Fibroblast of skin of right biceps (primary cell): ENCODE data around the gene PCOLCE2.

Experiments
- DNase-seq: peaks from one replicate; pipeline ENCODE4 v3.0.0-alpha.2; 2013

PCOLCE2 gene

DNA sequence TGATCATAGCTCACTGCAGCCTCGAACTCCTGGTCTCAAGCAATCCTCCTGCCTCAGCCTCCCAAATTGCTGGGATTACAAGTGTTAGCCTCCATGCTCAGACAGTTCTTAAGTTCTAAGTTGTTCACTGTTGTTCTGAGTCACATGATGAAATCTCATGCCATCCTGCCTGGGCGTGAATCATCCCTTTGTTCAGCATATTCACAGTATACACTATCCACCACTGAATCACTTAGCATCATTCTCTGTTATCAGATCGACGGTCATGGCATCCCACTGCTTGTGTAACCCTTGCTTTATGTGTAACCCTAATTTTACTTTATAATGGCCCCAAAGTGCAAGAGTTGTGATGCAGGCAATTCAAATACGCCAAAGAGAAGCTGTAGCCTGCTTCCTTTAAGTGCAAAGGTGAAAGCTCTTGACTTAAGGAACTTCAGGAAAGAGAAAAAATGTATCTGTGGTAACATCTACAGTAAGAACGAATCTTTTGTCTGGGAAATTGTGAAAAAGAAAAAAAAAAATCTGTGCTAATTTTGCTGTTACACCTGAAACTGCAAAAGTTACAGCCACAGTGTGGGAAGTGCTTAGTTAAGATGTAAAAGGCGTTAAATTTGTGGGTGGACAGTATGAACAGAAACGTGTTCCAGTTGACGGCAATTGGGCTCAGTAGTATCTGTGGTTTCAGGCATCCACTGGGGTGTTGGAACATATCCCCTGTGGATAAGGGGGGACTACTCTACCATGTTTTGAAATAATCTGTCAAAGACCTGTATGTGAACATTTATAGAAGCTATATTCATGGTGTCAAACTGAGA, 80.6 kb downstream of the PCOLCE2 start:
- peak; percentile 71 for DNase-seq

DNA sequence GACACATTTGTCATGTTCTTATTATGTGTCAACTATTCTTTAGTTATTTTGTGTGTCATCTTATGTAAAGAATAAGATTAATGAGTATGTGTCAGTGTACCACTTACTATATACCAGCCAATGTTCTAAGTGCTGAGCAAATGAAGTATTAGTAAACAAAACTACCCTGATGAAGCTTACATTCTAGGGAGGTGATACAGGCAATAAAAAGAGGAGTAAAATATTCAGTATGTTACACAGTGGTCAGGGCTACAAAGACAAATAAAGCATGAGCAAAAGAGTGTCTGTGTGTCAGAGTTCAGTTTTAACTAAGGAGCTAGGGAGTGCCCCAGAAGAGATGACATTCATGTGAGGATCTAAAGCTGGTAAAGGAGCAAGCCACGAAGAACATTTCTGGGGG, 86.0 kb downstream of the PCOLCE2 start:
- DNase-seq: no peak

DNA sequence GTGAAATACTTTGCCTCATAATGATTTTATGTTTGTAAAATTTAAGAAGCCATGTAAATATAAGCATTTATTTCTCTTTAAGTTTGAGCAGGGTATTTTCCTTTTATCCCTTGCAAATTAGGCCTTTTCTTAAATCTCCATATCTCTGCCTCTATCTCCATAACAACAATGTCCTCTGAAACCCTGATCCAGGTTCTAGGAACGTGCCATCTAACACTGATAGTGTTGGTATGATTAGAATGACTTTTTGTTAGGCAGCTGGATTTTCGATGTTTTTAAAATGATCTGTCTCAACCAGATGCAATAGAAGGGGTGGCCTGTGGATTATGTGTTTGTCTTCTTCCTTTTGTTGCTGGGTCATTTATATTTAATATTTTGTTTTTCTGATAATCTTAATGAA, 87.1 kb downstream of the PCOLCE2 start:
- DNase-seq: no peak

DNA sequence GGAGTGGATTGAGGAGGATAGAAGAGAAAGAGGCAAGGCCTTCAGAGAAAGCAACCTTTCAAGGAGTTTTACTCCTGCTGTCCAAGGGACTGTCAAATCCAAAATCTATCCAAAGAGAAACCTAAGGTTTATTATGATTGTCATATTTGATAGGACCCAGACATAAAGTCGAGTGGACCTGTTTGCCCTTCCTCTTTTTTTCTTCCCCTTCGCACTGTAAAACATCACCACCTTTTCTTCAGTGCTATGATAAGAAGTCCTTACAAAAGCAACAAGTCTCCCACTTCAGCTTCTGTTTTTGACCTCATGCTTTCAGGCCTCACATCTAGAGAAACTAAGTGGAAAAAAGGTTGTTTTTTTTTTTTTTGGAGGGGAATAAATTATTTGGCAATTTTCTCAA, 92.1 kb downstream of the PCOLCE2 start:
- no peak for DNase-seq

DNA sequence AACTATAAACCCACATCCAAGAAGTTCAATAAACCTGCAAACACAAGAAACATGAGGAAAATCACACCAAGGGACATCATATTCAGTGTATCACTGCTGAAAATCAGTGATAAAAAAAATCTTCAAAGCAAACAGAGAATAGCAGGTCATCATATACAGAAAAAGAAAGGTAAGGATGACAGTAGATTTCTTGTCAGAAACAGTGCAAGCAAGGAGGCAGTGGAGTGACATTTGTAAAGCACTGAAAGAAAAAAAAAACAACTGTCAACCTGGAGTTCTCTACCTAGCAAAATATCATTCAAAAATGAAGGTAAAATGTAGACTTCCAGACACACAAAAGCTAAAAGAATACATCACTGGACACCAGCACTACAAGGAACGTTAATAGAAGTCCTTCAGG, 93.6 kb downstream of the PCOLCE2 start:
- DNase-seq: no peak

- no peak for DNase-seq
Measured at GRCh38 chr3:142794508-142794907, 94.4 kb downstream of the PCOLCE2 start.

DNA sequence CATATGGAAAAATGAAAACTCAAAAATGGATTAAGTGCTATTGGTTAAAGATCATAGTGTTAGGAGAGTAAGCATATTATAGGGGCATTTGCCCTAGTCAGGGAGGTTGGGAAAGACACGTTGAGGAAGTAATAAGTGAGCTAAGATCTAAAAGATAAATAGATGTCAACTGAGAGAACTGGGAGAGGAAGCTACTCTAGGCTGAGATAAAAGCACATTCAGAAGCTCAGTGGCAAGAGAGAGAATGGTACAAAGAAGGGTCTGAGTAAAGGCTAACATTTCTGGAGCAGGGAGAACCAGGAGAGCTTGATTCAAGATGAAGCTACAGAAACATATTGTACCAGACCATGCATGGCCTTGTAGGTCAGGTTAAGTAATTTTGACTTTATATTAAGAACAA, 101.2 kb downstream of the PCOLCE2 start:
- DNase-seq: no peak

- DNase-seq: no peak
Measured at GRCh38 chr3:142785996-142786395, 102.9 kb downstream of the PCOLCE2 start.

DNA sequence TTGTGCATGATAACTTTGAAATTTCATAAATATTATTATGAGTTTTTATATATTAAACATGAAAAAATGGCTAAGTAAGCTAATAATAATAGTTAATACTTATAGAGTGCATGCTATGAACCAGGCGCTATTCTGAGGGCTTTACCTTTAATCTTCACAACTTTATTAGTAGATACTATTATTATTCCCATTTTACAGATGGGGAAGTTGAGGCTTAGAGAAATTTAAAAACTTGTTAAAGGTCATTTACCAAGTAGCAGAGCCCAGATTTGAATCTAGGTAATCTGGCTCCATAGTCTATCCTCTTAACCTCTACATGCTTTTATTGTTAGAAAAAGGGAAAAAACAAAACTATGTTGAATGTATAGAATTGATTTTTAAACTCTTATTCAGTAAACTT, 104.7 kb downstream of the PCOLCE2 start:
- DNase-seq: no peak

GRCh38 chr3:142782616-142783015, 106.3 kb downstream of the PCOLCE2 start:
- no peak for DNase-seq

- DNase-seq: peak; percentile 33
Measured at GRCh38 chr3:142779591-142779990, 109.3 kb downstream of the PCOLCE2 start.

DNA sequence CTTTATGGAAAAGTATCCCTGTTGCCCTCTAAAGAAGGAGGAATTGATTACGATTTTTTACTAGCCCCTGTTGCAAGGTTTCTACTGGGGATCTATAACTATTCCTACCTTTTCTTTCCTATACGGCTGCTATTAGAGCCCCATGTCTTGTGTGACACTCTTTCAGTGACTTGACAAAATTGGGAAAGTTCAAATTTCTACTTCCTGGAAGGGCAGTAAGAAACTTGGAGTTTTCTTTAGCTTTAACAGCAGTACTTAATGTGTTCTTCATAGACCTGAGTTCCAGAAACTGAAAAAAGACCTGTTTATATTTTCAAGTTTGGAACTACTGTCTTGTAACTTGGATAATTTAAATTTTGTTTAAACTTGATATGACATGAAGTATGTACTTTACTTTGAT, 110.3 kb downstream of the PCOLCE2 start:
- no peak for DNase-seq

DNA sequence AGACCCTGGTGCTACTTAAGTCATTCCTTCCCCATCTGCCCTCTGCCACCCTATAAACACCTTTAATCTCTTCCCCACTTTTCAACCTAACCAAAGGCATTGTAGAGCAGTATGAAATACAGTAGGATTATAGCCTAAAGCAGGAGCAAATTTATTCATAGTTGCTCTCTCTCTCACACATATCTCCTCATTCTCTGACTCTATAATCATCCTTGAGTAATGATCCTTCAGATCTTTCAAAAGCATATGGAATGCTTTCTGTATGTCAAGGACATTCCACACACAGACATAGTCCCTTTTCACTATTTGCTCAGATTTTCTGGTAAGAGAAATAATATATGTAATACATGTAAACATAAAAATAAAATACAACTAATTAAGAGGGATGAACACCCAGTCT, 111.0 kb downstream of the PCOLCE2 start:
- peak; percentile 10 for DNase-seq

DNA sequence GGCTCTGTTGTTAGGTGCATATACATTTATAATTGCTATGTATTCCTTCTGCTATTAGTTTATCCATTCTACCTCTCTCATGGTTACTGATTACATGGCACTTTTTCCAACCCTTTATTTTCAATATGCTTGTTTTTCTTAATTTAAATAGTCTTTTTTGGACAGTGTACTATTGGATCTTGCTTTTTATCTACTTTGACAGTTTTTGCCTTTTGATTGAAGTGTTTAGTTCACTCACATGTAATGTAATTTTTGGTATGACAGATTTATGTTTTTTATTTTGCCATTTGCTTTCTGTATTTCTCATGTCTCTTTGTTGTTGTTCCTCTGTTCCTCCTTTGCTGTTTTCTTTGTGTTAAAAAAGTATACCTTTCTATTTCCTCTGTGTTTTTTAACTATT, 120.5 kb downstream of the PCOLCE2 start:
- no peak for DNase-seq
